Measurements from ENCODE around the gene CFAP119. TPM values are rescaled to one million over a fixed set of nuclear protein-coding genes. Genes with fewer than 3 reads are reported as not detected.
A peak's percentile ranks its signal among the peaks of the same experiment; 100 is the strongest.

Gene CFAP119
- total and polyA plus RNA-seq, 2 donors (not counting 3 experiments of a cell fraction or from before 2014, with no cell fraction given), result 6.5 to 9.5 TPM

DNA sequence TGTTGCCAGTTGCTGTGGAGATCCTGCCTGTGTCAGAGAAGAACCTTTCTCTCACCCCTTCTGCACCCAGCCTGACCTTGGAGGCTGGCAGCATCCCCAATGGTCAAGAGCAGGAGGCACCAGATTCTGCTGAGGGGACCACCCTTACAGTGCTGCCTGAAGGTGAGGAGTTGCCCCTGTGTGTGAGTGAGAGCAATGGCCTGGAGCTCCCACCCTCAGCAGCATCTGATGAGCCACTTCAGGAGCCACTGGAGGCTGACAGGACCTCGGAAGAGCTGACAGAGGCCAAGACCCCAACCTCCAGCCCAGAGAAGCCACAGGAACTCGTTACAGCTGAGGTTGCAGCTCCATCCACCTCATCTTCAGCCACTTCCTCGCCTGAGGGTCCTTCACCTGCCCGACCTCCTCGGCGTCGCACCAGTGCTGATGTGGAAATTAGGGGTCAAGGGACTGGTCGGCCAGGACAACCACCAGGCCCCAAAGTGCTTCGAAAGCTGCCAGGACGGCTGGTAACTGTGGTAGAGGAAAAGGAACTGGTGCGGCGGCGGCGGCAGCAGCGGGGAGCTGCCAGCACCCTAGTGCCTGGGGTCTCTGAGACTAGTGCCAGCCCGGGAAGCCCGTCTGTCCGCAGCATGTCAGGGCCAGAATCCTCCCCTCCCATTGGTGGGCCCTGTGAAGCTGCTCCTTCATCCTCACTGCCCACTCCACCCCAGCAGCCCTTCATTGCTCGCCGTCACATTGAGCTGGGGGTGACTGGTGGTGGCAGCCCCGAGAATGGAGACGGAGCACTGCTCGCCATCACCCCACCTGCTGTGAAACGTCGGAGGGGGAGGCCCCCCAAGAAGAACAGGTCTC lies 23.8 kb downstream of the CFAP119 start:
- BruUV-seq (replicated peaks), result TSS peak; percentile 26
- no peaks in the 10 kb centered on the region for H4K20me1 ChIP-seq (replicated peaks; ENCODE audit: control insufficient read depth, extremely low read depth, insufficient read depth, low read length)
- FAIRE-seq, result no peak

More for the DNA sequence above, 23.8 kb downstream of the CFAP119 start:
- Histone ChIP-seq H3K4me3 (replicated peaks in 1 of 3; ENCODE audit: insufficient read depth in 1 of 3, low read depth in 1 of 3, low read length in 3 of 3) (no peak overlapping the region), H2AFZ (ENCODE audit: low read depth, low read length) (no peak overlapping the region), H3K9me1 (replicated peaks; ENCODE audit: control insufficient read depth, extremely low read depth, insufficient read depth, low read length) (no peaks in the 10 kb centered on the region), H3K4me2 (ENCODE audit: insufficient read depth, low read length) (no peak overlapping the region), H3K9me3 (replicated peaks; ENCODE audit: control insufficient read depth, insufficient read depth, low read length) (no peaks in the 10 kb centered on the region), H3K27ac (ENCODE audit: insufficient read depth, low read depth, low read length) (no peak overlapping the region), H3K27me3 (ENCODE audit: control insufficient read depth in 2 of 2, insufficient read depth in 2 of 2, low read length in 2 of 2) (no peaks in the 10 kb centered on the region), H3K79me2 (ENCODE audit: control insufficient read depth, insufficient read depth, low read length) (no peaks in the 10 kb centered on the region), H3K4me1 (ENCODE audit: control insufficient read depth, extremely low read depth, insufficient read depth, low read length) (peaks cover 20% of the 10 kb centered on the region), H3K9ac (replicated peaks; ENCODE audit: extremely low read depth, insufficient read depth, low read length) (no peak overlapping the region), H3K36me3 (ENCODE audit: control insufficient read depth in 2 of 2, extremely low read depth in 1 of 2, insufficient read depth in 2 of 2, low read length in 2 of 2) (peaks cover 19 to 51% of the 10 kb centered on the region in 2 experiments)
- ChIA-PET POLR2A (interaction anchor here (0.6 kb wide), 1 partner anchor 14 kb away, joined by 3 read pairs; no protein-coding TSS in a partner anchor), CTCF (interaction anchor here (0.8 kb wide), 1 partner anchor 10 kb away, joined by 3 read pairs; the partner anchor contains the start of gene PHKG2)
- TF ChIP-seq MYC (IDR thresholded peaks at IDR 0.05; ENCODE audit: low read depth, low read length), result no peak
- no peak for TF ChIP-seq POLR2A (IDR thresholded peaks at IDR 0.05; ENCODE audit: low read depth, low read length)
- TF ChIP-seq, protein P1, sequence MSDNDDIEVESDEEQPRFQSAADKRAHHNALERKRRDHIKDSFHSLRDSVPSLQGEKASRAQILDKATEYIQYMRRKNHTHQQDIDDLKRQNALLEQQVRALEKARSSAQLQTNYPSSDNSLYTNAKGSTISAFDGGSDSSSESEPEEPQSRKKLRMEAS (IDR thresholded peaks at IDR 0.05; ENCODE audit: insufficient read depth, insufficient read length), result no peak
- TF ChIP-seq FOS (IDR thresholded peaks at IDR 0.05; ENCODE audit: borderline replicate concordance, insufficient read depth, low read length), result no peak
- TF ChIP-seq POLR2AphosphoS5 (IDR thresholded peaks at IDR 0.05; ENCODE audit: insufficient read depth, low read depth, low read length), result no peak
- TF ChIP-seq, protein P2, sequence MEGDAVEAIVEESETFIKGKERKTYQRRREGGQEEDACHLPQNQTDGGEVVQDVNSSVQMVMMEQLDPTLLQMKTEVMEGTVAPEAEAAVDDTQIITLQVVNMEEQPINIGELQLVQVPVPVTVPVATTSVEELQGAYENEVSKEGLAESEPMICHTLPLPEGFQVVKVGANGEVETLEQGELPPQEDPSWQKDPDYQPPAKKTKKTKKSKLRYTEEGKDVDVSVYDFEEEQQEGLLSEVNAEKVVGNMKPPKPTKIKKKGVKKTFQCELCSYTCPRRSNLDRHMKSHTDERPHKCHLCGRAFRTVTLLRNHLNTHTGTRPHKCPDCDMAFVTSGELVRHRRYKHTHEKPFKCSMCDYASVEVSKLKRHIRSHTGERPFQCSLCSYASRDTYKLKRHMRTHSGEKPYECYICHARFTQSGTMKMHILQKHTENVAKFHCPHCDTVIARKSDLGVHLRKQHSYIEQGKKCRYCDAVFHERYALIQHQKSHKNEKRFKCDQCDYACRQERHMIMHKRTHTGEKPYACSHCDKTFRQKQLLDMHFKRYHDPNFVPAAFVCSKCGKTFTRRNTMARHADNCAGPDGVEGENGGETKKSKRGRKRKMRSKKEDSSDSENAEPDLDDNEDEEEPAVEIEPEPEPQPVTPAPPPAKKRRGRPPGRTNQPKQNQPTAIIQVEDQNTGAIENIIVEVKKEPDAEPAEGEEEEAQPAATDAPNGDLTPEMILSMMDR (IDR thresholded peaks at IDR 0.05; ENCODE audit: extremely low read depth in 1 of 2, insufficient read depth in 1 of 2, low read depth in 1 of 2, low read length in 2 of 2), result no peak
- no peak for TF ChIP-seq GATA2 (IDR thresholded peaks at IDR 0.05; ENCODE audit: insufficient read depth, insufficient read length, low read depth, low read length)
- no peak for TF ChIP-seq JUN (IDR thresholded peaks at IDR 0.05; ENCODE audit: borderline replicate concordance, insufficient read depth, insufficient read length, low read depth)
- no peak for TF ChIP-seq EZH2 (IDR thresholded peaks at IDR 0.05; ENCODE audit: borderline replicate concordance, low read depth, low read length, severe bottlenecking)
- intact Hi-C loops (cut with micrococcal nuclease) (no loop called here), dilution Hi-C loops (cut with MboI; ENCODE audit: extremely low pct_ligation_motif_present, low sequenced_read_pairs) (no loop called here)
- no peak for DNase-seq (ENCODE audit: low read depth, low spot score)

All from endothelial cell of umbilical vein (primary cell).